Caco-2 (cell line): ENCODE results near the gene AARS2. TPM values are rescaled to one million over a fixed set of nuclear protein-coding genes. Genes with fewer than 3 reads are reported as not detected.

ENCODE experiments used
- BruUV-seq: library from RNA; stranded (reverse); fragments of 400-500 nt; replicated peaks from 2 replicates; lab custom pipeline; 2021; lab: Mats Ljungman, UMichigan
- CTCF ChIA-PET: fragments of 300-600 bp; sonication (Branson Sonifier 250); formaldehyde crosslinking; loops from one replicate; lab custom pipeline; 2022; ENCODE audit warnings: antibody characterized with exemption; lab: Charles Lee
- POLR2A ChIA-PET: fragments of 300-600 bp; sonication (Branson Sonifier 250); formaldehyde crosslinking; loops from one replicate; lab custom pipeline; 2022; ENCODE audit warnings: antibody characterized with exemption; lab: Charles Lee
- DNase-seq, 2 experiments: peaks; one replicate each; pipeline versions ENCODE4 v3.0.0 to v3.0.0-alpha.2; 2020 to 2022
- H3K27me3 ChIP-seq: replicated peaks from 2 replicates; pipeline ENCODE4 v1.6.0; 2011; ENCODE audit warnings: low read length; ENCODE audit not compliant: control insufficient read depth, insufficient read depth
- H3K36me3 ChIP-seq: 2 replicates; pipeline ENCODE4 v1.5.1; 2011; ENCODE audit warnings: low read length; ENCODE audit not compliant: control insufficient read depth, insufficient read depth
- H3K4me1 ChIP-seq: fragments of 250-450 bp; sonication (Bioruptor Pico); 2 replicates; pipeline ENCODE4 v1.5.1; 2020; ENCODE audit warnings: mild to moderate bottlenecking
- H3K4me3 ChIP-seq: 2 replicates; pipeline ENCODE4 v1.5.1; 2011; ENCODE audit warnings: low read depth, mild to moderate bottlenecking, control low read depth, low read length
- H3K9me3 ChIP-seq: fragments of 250-450 bp; sonication (Bioruptor Pico); 2 replicates; pipeline ENCODE4 v1.5.1; 2020; ENCODE audit warnings: mild to moderate bottlenecking, moderate library complexity
- H3K27ac Mint-ChIP-seq: one replicate; pipeline ENCODE4 v1.8.0; 2022; ENCODE audit warnings: mixed read lengths; ENCODE audit not compliant: unreplicated experiment
- H3K27me3 Mint-ChIP-seq: one replicate; pipeline ENCODE4 v1.8.0; 2022; ENCODE audit warnings: mixed read lengths; ENCODE audit not compliant: insufficient read depth, unreplicated experiment
- H3K36me3 Mint-ChIP-seq: one replicate; pipeline ENCODE4 v1.8.0; 2022; ENCODE audit warnings: mild to moderate bottlenecking, mixed read lengths; ENCODE audit not compliant: insufficient read depth, unreplicated experiment
- H3K4me1 Mint-ChIP-seq: one replicate; pipeline ENCODE4 v1.8.0; 2022; ENCODE audit warnings: low read depth, mixed read lengths; ENCODE audit not compliant: unreplicated experiment
- H3K4me3 Mint-ChIP-seq: one replicate; pipeline ENCODE4 v1.8.0; 2022; ENCODE audit warnings: mild to moderate bottlenecking, moderate library complexity, mixed read lengths; ENCODE audit not compliant: unreplicated experiment
- H3K9me3 Mint-ChIP-seq: one replicate; pipeline ENCODE4 v1.8.0; 2022; ENCODE audit warnings: mixed read lengths; ENCODE audit not compliant: unreplicated experiment
- CTCF ChIP-seq, 2 experiments: fragments of 200-600 bp in 1 of 2; IDR thresholded peaks; 1 replicate in 1 of 2; 2 replicates in 1 of 2; pipeline versions ENCODE4 v1.5.1 to v1.8.0; 2011 to 2022; ENCODE audit warnings: antibody characterized with exemption in 1 of 2, control low read depth in 1 of 2, inconsistent platforms in 1 of 2, low read depth in 1 of 2, low read length in 1 of 2, mild to moderate bottlenecking in 1 of 2, moderate library complexity in 1 of 2; ENCODE audit not compliant: insufficient read depth in 1 of 2, severe bottlenecking in 1 of 2, unreplicated experiment in 1 of 2
- intact Hi-C: fragments of 100-400 bp; cut with micrococcal nuclease; formaldehyde crosslinking; loops from one replicate; pipeline ENCODE4 v1.10.0; 2022; ENCODE audit not compliant: unreplicated experiment
- total RNA-seq: library from RNA; stranded (reverse); gene quantifications from 2 replicates; pipeline ENCODE4 v1.2.3, GENCODE V29; 2022

The AARS2 gene
- total RNA-seq, 1 experiment from 2014 or later = 20.5 TPM

- CTCF ChIA-PET = interaction anchor here (0.6 kb wide), 1 partner anchor 30 kb away, joined by 3 read pairs; no protein-coding TSS in a partner anchor
- intact Hi-C loops = no loop called here
- H3K4me3 Mint-ChIP-seq = no peak overlapping the region
- Histone ChIP-seq H3K4me1 (no peaks in the 10 kb centered on the region), H3K36me3 (no peaks in the 10 kb centered on the region), H3K9me3 (no peaks in the 10 kb centered on the region), H3K4me3 (no peak overlapping the region), H3K27me3 (peaks cover 6% of the 10 kb centered on the region)
- BruUV-seq = no TSS peak
- POLR2A ChIA-PET = no interaction called here
- no peak overlapping the region for H3K27ac Mint-ChIP-seq
- H3K36me3 Mint-ChIP-seq = no peaks in the 10 kb centered on the region
- no peaks in the 10 kb centered on the region for H3K4me1 Mint-ChIP-seq
- H3K9me3 Mint-ChIP-seq = no peaks in the 10 kb centered on the region
- peaks cover 29% of the 10 kb centered on the region for H3K27me3 Mint-ChIP-seq
- DNase-seq = no peak
- TF ChIP-seq CTCF (IDR thresholded peaks at IDR 0.05; ENCODE audit: insufficient read depth in 1 of 2, low read depth in 1 of 2, low read length in 1 of 2, severe bottlenecking in 1 of 2, unreplicated experiment in 1 of 2) = no peak
Measured at GRCh38 chr6:44273617-44274016, 39.5 kb downstream of the AARS2 start.

- Histone ChIP-seq H3K27me3 (peaks cover 6% of the 10 kb centered on the region), H3K4me3 (no peak overlapping the region), H3K36me3 (no peaks in the 10 kb centered on the region), H3K4me1 (peaks cover 4% of the 10 kb centered on the region; the same call in 1 of the 2 replicates), H3K9me3 (no peaks in the 10 kb centered on the region)
- DNase-seq = no peak
- Mint-ChIP-seq H3K27ac (no peak overlapping the region), H3K9me3 (no peaks in the 10 kb centered on the region), H3K4me1 (no peaks in the 10 kb centered on the region), H3K36me3 (no peaks in the 10 kb centered on the region), H3K27me3 (peaks cover 27% of the 10 kb centered on the region), H3K4me3 (no peak overlapping the region)
- no peak for TF ChIP-seq CTCF (IDR thresholded peaks at IDR 0.05; ENCODE audit: insufficient read depth in 1 of 2, low read depth in 1 of 2, low read length in 1 of 2, severe bottlenecking in 1 of 2, unreplicated experiment in 1 of 2)
- intact Hi-C loops = no loop called here
- ChIA-PET POLR2A (no interaction called here), CTCF (interaction anchor here (0.6 kb wide), 1 partner anchor 31 kb away, joined by 3 read pairs; no protein-coding TSS in a partner anchor)
- no TSS peak for BruUV-seq
Measured at GRCh38 chr6:44272999-44273566, 40.1 kb downstream of the AARS2 start.

GRCh38 chr6:44272529-44272928 lies 40.6 kb downstream of the AARS2 start:
- Mint-ChIP-seq H3K4me1 (no peaks in the 10 kb centered on the region), H3K4me3 (no peak overlapping the region), H3K36me3 (no peaks in the 10 kb centered on the region), H3K9me3 (no peaks in the 10 kb centered on the region), H3K27me3 (peaks cover 22% of the 10 kb centered on the region), H3K27ac (no peak overlapping the region)
- intact Hi-C loops = no loop called here
- Histone ChIP-seq H3K27me3 (peaks cover 6% of the 10 kb centered on the region), H3K9me3 (no peaks in the 10 kb centered on the region), H3K36me3 (no peaks in the 10 kb centered on the region), H3K4me1 (peaks cover 6% of the 10 kb centered on the region; the same call in 1 of the 2 replicates), H3K4me3 (no peak overlapping the region)
- no TSS peak for BruUV-seq
- TF ChIP-seq CTCF (IDR thresholded peaks at IDR 0.05; ENCODE audit: insufficient read depth in 1 of 2, low read depth in 1 of 2, low read length in 1 of 2, severe bottlenecking in 1 of 2, unreplicated experiment in 1 of 2) = no peak
- POLR2A ChIA-PET = no interaction called here
- CTCF ChIA-PET = no interaction called here
- no peak for DNase-seq
